Tibial artery (tissue), 4 donors: Measurements from ENCODE around the gene ASB13.
"Not testable (repeated sequence)": the region's sequence is repeated elsewhere in the genome, so short reads cannot be mapped to it uniquely, and the experiment has no call there.

Experiments
- DNase-seq, 2 donors: peaks; one replicate each; pipeline ENCODE4 v3.0.0-alpha.2; 2019
- H3K27ac ChIP-seq, 2 donors: fragments of 200-600 bp; sonication (generic) in 1 of 2; 1 replicate in 1 of 2; 2 replicates in 1 of 2; pipeline ENCODE4 v1.5.1; 2018 to 2019; ENCODE audit warnings: mild to moderate bottlenecking in 1 of 2
- H3K27me3 ChIP-seq, 2 donors: fragments of 200-600 bp; sonication (generic) in 1 of 2; one replicate each; pipeline versions ENCODE4 v1.5.1 to v1.6.0; 2016 to 2019
- H3K36me3 ChIP-seq, 3 donors: fragments of 200-600 bp; sonication (generic) in 2 of 3; one replicate each; pipeline ENCODE4 v1.5.1; 2016 to 2019; ENCODE audit warnings: mild to moderate bottlenecking in 2 of 3
- H3K4me1 ChIP-seq, 4 donors: fragments of 200-600 bp; sonication (generic) in 2 of 4; 1 replicate in 3 of 4; 2 replicates in 1 of 4; pipeline ENCODE4 v1.5.1; 2016 to 2019
- H3K4me3 ChIP-seq, 2 donors: fragments of 200-600 bp; sonication (generic) in 1 of 2; 1 replicate in 1 of 2; 2 replicates in 1 of 2; pipeline ENCODE4 v1.5.1; 2018 to 2019; ENCODE audit warnings: mild to moderate bottlenecking in 2 of 2
- H3K9me3 ChIP-seq, 3 donors: fragments of 200-600 bp; sonication (generic) in 1 of 3; one replicate each; pipeline ENCODE4 v1.5.1; 2016 to 2019
- intact Hi-C: fragments of 100-400 bp; cut with DNase I; formaldehyde crosslinking; loops from one replicate; pipeline ENCODE4 v1.15.0; 2023; ENCODE audit warnings: low total_unique reads
- TF ChIP-seq, protein P1 (sequence below), 2 experiments: fragments of 200-600 bp in 1 of 2; fragments of 450-650 bp in 1 of 2; IDR thresholded peaks; one replicate each; pipeline ENCODE4 v1.5.1; 2017 to 2019; ENCODE audit warnings: antibody characterized with exemption in 2 of 2, mild to moderate bottlenecking in 1 of 2, moderate library complexity in 1 of 2

The ASB13 gene

DNA sequence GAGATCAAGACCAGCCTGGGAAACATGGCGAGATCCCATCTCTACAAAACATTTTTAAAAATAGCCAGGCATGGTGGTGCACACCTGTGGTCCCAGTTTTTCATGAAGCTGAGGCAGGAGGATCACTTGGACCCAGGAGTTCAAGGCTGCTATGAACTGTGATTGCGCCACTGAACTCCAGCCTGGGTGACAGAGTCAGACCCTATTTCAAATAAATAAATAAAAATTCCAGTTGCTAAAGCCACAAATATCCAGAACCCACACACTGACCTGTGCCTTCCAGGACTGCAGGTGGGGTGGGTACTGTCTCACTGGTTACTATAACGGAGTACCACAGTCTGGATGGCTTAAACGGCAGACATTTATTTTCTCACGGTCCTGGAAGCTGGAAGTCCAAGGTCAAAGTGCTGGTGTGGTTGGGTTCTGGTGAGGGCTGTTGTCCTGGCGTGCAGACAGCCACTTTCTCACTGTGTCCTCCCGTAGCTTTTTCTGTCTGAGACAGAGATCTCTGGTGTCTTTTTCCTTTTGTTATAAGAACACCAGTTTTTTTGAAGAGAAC, 38.8 kb downstream of the ASB13 start:
- TF ChIP-seq, protein P1, sequence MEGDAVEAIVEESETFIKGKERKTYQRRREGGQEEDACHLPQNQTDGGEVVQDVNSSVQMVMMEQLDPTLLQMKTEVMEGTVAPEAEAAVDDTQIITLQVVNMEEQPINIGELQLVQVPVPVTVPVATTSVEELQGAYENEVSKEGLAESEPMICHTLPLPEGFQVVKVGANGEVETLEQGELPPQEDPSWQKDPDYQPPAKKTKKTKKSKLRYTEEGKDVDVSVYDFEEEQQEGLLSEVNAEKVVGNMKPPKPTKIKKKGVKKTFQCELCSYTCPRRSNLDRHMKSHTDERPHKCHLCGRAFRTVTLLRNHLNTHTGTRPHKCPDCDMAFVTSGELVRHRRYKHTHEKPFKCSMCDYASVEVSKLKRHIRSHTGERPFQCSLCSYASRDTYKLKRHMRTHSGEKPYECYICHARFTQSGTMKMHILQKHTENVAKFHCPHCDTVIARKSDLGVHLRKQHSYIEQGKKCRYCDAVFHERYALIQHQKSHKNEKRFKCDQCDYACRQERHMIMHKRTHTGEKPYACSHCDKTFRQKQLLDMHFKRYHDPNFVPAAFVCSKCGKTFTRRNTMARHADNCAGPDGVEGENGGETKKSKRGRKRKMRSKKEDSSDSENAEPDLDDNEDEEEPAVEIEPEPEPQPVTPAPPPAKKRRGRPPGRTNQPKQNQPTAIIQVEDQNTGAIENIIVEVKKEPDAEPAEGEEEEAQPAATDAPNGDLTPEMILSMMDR (IDR thresholded peaks at IDR 0.05) = no peak
- Histone ChIP-seq H3K9me3 (no peaks in the 10 kb centered on the region), H3K27me3 (no peaks in the 10 kb centered on the region), H3K4me1 (peaks cover 0 to 79% (median 58%) of the 10 kb centered on the region in 4 donors), H3K4me3 (peak overlapping the region in 1 of 2 donors; percentile 40), H3K36me3 (no peaks in the 10 kb centered on the region), H3K27ac (peak overlapping the region; percentile 88)
- intact Hi-C loops = no loop called here
- DNase-seq = no peak

DNA sequence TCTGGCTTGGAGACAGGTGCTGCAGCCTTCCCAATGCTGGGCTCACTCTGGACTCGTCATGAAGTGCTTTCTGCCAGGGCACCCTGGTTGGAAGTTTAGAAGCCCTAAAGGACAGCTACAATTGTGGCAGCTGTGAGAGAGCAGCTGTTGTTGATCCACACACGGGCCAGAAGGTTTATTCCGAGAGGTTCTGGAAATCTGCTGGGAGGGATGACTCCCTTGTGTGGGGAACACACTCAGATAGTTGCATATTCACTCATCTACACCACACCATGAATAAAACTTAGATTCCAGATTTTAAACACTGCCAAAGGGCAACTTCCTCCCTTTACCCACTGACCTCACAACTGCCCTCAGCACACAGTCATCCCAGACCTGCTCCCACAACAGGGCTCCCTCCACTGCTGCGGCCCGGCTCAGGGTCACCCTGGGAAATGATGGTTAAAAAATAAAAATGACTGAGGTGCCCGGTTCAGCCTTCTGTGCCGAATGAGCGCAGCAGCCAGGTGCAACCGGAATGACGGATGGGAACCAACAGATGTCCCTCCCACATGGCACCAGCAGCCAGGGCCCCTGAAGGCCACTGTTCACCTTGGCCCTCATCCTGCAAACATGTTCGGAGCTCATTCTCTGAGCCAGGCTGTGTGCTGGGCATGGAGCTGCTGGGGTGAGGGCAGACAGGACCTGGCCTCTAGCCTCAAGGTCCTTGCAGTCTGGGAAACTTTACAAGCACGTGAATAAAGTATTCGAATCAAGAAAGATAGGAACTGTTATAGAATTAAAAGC, 40.2 kb downstream of the ASB13 start:
- Histone ChIP-seq H3K36me3 (no peaks in the 10 kb centered on the region), H3K27me3 (no peaks in the 10 kb centered on the region), H3K4me3 (no peak overlapping the region), H3K9me3 (no peaks in the 10 kb centered on the region), H3K27ac (peak overlapping the region; percentile 88), H3K4me1 (peaks cover 0 to 79% (median 51%) of the 10 kb centered on the region in 4 donors)
- TF ChIP-seq, protein P1 (IDR thresholded peaks at IDR 0.05) = no peak
- intact Hi-C loops = no loop called here
- DNase-seq = no peak

DNA sequence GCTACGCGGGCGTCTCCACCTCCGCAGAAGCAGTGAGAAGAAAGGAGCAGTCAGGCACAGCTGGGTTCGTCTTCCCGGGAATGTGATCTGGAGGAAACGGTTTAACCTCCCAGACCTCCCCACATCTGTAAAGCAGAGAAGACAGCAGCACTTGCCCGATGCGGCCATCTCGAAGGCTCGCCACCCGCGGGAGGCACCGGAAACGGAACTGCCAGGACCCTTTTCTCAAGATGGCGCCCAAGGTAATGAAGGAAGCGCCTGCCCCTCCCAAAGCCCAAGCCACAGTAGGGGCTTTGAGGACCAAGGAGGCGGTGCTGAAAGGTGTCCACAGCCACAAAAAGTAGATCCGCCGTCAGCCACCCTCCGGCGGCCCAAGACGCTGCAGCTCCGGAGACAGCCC, 41.7 kb downstream of the ASB13 start:
- no peak overlapping the region for H3K4me3 ChIP-seq
- H3K27ac ChIP-seq = peak overlapping the region in 1 of 2 donors; percentile 88
- H3K27me3 ChIP-seq = no peaks in the 10 kb centered on the region
- TF ChIP-seq, protein P1 (IDR thresholded peaks at IDR 0.05) = no peak
- H3K9me3 ChIP-seq = no peaks in the 10 kb centered on the region
- peaks cover 0 to 79% (median 49%) of the 10 kb centered on the region in 4 donors for H3K4me1 ChIP-seq
- no peaks in the 10 kb centered on the region for H3K36me3 ChIP-seq
- intact Hi-C loops = no loop called here
- DNase-seq = no peak

DNA sequence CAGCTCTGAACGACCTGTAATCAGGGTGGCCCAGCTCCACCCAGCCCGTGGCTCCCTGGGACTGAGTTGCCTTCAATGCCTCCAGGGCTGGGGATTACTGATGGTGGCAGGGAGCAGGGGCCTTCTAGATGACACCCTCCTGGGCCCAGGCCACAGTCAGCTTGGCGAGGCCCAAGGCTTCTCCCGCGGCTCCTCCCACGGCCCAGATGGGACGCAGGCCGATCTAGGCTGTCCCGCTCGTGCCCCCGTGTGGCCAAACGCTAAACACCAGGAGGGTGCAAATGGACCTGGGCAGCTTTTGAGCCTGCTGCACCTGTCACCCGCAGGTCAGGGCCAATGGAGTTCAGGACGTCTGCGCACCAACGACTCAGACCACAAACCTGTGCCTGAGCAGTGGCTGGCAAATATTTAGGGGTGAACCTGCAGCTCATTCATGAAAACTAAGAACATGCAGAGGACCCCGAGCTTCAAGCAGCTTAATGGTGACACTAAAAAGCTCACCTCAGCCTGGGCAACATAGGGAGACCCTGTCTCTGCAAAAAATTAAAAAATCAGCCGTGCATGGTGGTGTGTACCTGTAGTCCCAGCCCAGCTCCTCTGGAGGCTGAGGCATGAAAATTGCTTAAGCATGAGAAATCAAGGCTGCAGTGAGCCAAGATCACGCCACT, 43.2 kb downstream of the ASB13 start:
- H3K27me3 ChIP-seq = no peaks in the 10 kb centered on the region
- no peak overlapping the region for H3K4me3 ChIP-seq
- no peaks in the 10 kb centered on the region for H3K36me3 ChIP-seq
- DNase-seq = peak; percentile 89 to 94
- intact Hi-C loops = loop anchor here (2.0 kb wide), 1 partner anchor 176 kb away; no protein-coding TSS in a partner anchor
- TF ChIP-seq, protein P1 (IDR thresholded peaks at IDR 0.05) = peak; percentile 90 to 93
- peak overlapping the region; percentile 88 to 89 for H3K27ac ChIP-seq
- peaks cover 0 to 79% (median 53%) of the 10 kb centered on the region in 4 donors for H3K4me1 ChIP-seq
- no peaks in the 10 kb centered on the region for H3K9me3 ChIP-seq

DNA sequence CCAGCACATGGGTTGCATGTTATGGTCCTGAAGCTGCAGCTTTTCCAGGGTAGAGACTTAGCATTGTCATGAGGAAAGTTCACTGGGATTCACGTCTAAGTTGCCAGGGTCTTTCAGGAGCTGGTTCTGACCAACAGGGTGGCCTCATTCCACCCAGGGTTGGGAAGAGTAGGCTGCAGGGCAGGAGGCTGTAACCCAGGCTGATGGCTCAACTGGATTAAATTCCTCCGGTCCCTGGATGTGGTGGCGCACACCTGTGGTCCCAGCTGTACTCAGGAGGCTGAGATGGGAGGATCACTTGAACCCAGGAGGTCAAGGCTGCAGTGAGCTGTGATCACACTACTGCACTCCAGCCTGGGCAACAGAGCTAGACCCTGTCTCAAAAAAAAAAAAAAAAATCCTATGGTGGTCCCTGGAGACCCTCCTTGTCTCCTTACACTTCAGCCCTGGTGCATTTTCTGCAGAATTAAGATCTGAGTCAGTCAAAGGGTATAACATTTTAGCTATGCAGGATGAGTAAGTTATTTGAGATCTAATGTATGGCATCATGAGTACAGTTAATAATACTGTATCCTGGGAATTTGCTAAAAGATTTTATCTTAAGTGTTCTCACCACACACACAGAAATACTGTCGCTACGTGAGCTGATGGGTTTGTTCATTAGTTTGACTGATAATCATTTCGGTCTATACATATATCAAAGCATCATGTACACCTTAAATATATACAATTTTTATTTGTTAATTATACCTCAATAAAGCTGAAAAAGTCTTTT, 44.0 kb downstream of the ASB13 start:
- no peaks in the 10 kb centered on the region for H3K27me3 ChIP-seq
- peak overlapping the region; percentile 88 to 89 for H3K27ac ChIP-seq
- H3K4me1 ChIP-seq = peaks cover 0 to 79% (median 58%) of the 10 kb centered on the region in 4 donors
- H3K36me3 ChIP-seq = no peaks in the 10 kb centered on the region
- intact Hi-C loops = loop anchor here (2.0 kb wide), 1 partner anchor 176 kb away; no protein-coding TSS in a partner anchor
- no peak for DNase-seq
- H3K9me3 ChIP-seq = no peaks in the 10 kb centered on the region
- TF ChIP-seq, protein P1 (IDR thresholded peaks at IDR 0.05) = no peak
- no peak overlapping the region for H3K4me3 ChIP-seq

DNA sequence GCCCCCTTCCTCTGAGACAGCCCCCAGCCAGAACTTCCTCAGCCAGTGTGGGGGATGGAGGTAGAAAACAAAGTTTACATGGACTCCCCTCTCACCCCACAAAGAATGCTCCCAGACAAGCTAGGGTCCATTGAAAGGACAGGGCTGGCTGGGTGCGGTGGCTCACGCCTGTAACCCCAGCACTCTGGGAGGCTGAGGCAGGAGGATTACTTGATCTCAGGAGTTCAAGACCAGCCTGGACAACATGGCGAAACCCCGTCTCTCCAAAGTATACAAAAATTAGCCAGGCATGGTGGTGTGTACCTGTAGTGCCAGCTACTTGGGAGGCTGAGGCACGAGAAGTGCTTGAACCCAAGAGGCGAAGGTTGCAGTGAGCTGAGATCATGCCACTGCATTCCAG, 45.0 kb downstream of the ASB13 start:
- H3K9me3 ChIP-seq, H3K27me3 ChIP-seq, H3K4me3 ChIP-seq, DNase-seq, H3K36me3 ChIP-seq, intact Hi-C loops: not testable (repeated sequence)
- peak overlapping the region; percentile 88 to 89 for H3K27ac ChIP-seq
- peaks cover 0 to 79% (median 62%) of the 10 kb centered on the region in 4 donors for H3K4me1 ChIP-seq
